WTC11 (cell line): ENCODE data around the gene SGCA.

Experiments used
- USF2 ChIP-seq: sonication (generic); formaldehyde crosslinking; IDR thresholded peaks from 2 replicates; pipeline ENCODE4 v1.8.1; 2023; ENCODE audit warnings: mild to moderate bottlenecking, missing genetic modification reagents, moderate library complexity
- ZNF396 ChIP-seq: fragments of 250-450 bp; sonication (Bioruptor Pico); IDR thresholded peaks from 2 replicates; pipeline ENCODE4 v1.8.0; 2021; ENCODE audit warnings: mild to moderate bottlenecking, moderate library complexity, borderline replicate concordance

GRCh38 chr17:50134206-50135110 is 31.3 kb upstream of the SGCA start:
- no peak for TF ChIP-seq ZNF396
- no peak for TF ChIP-seq USF2 (CRISPR knock-in tag)
